ENCODE measurements around the gene SH2D4B. TPM values are rescaled to one million over a fixed set of nuclear protein-coding genes. Genes with fewer than 3 reads are reported as not detected.

SH2D4B gene
- total RNA-seq, 2 donors from 2014 or later, result 0.92 TPM; not detected in 1

- Histone ChIP-seq H3K27ac (no peak overlapping the region), H3K27me3 (replicated peaks; ENCODE audit: insufficient read depth) (no peaks in the 10 kb centered on the region), H3K4me1 (ENCODE audit: control insufficient read depth in 1 of 2, low read depth in 2 of 2) (no peaks in the 10 kb centered on the region), H3K9me3 (no peaks in the 10 kb centered on the region), H3K4me3 (no peak overlapping the region), H3K36me3 (no peaks in the 10 kb centered on the region)
- no peak for TF ChIP-seq CTCF (IDR thresholded peaks at IDR 0.05)
- ATAC-seq (ENCODE audit: insufficient number of reproducible peaks, low FRiP score, low read depth) (no peak), DNase-seq (ENCODE audit: low spot score) (no peak)
Observed at GRCh38 chr10:80545258-80545881, 7.7 kb downstream of the SH2D4B start.

- H3K9me3 ChIP-seq, result no peaks in the 10 kb centered on the region
- TF ChIP-seq CTCF (IDR thresholded peaks at IDR 0.05), result no peak
- H3K36me3 ChIP-seq, result no peaks in the 10 kb centered on the region
- no peaks in the 10 kb centered on the region for H3K27me3 ChIP-seq (replicated peaks; ENCODE audit: insufficient read depth)
- no peaks in the 10 kb centered on the region for H3K4me1 ChIP-seq (ENCODE audit: control insufficient read depth in 1 of 2, low read depth in 2 of 2)
- ATAC-seq (ENCODE audit: insufficient number of reproducible peaks, low FRiP score, low read depth), result no peak
- DNase-seq (ENCODE audit: low spot score), result no peak
- H3K4me3 ChIP-seq, result no peak overlapping the region
- no peak overlapping the region for H3K27ac ChIP-seq
Observed at GRCh38 chr10:80552151-80552646, 14.5 kb downstream of the SH2D4B start.

GRCh38 chr10:80553436-80553835 lies 15.7 kb downstream of the SH2D4B start:
- Histone ChIP-seq H3K9me3 (no peaks in the 10 kb centered on the region), H3K27me3 (replicated peaks; ENCODE audit: insufficient read depth) (no peaks in the 10 kb centered on the region), H3K4me3 (no peak overlapping the region), H3K4me1 (ENCODE audit: control insufficient read depth in 1 of 2, low read depth in 2 of 2) (no peaks in the 10 kb centered on the region), H3K36me3 (no peaks in the 10 kb centered on the region), H3K27ac (no peak overlapping the region)
- ATAC-seq (ENCODE audit: insufficient number of reproducible peaks, low FRiP score, low read depth) (no peak), DNase-seq (ENCODE audit: low spot score) (no peak)
- TF ChIP-seq CTCF (IDR thresholded peaks at IDR 0.05), result no peak

- Histone ChIP-seq H3K27ac (no peak overlapping the region), H3K4me3 (no peak overlapping the region), H3K4me1 (ENCODE audit: control insufficient read depth in 1 of 2, low read depth in 2 of 2) (no peaks in the 10 kb centered on the region), H3K36me3 (no peaks in the 10 kb centered on the region), H3K9me3 (no peaks in the 10 kb centered on the region), H3K27me3 (replicated peaks; ENCODE audit: insufficient read depth) (no peaks in the 10 kb centered on the region)
- ATAC-seq (ENCODE audit: insufficient number of reproducible peaks, low FRiP score, low read depth) (no peak), DNase-seq (ENCODE audit: low spot score) (no peak)
- TF ChIP-seq CTCF (IDR thresholded peaks at IDR 0.05), result no peak
Observed at GRCh38 chr10:80554050-80554449, 16.3 kb downstream of the SH2D4B start.

- DNase-seq (ENCODE audit: low spot score), result no peak
- no peak for ATAC-seq (ENCODE audit: insufficient number of reproducible peaks, low FRiP score, low read depth)
- Histone ChIP-seq H3K4me1 (ENCODE audit: control insufficient read depth in 1 of 2, low read depth in 2 of 2) (no peaks in the 10 kb centered on the region), H3K4me3 (no peak overlapping the region), H3K27ac (no peak overlapping the region), H3K9me3 (no peaks in the 10 kb centered on the region), H3K36me3 (no peaks in the 10 kb centered on the region), H3K27me3 (replicated peaks; ENCODE audit: insufficient read depth) (no peaks in the 10 kb centered on the region)
- no peak for TF ChIP-seq CTCF (IDR thresholded peaks at IDR 0.05)
Observed at GRCh38 chr10:80555415-80555814, 17.7 kb downstream of the SH2D4B start.
